H1 (cell line): Measurements from ENCODE around the gene TRABD2B. TPM values are rescaled to one million over a fixed set of nuclear protein-coding genes. Genes with fewer than 3 reads are reported as not detected.

Experiments used
- BRCA1 ChIP-seq: IDR thresholded peaks from 2 replicates; pipeline ENCODE4 v1.6.1; 2012; ENCODE audit warnings: low read depth, low read length, improper control_type of control experiment
- PHF8 ChIP-seq: fragments of 200-600 bp; sonication (generic); conservative IDR thresholded peaks from 2 replicates; pipeline ENCODE4 v1.7.1; 2012; ENCODE audit warnings: low read depth, mild to moderate bottlenecking, inconsistent platforms, low read length, moderate library complexity
- TBP ChIP-seq: IDR thresholded peaks from 2 replicates; pipeline ENCODE4 v1.6.1; 2011; ENCODE audit warnings: low read depth, low read length, improper control_type of control experiment
- ZNF274 ChIP-seq: IDR thresholded peaks from 2 replicates; pipeline ENCODE4 v1.7.0; 2012; ENCODE audit warnings: low read length, borderline replicate concordance; ENCODE audit errors: extremely low read depth
- polyA plus RNA-seq, 7 experiments: library from polyadenylated mRNA; depleted of rRNA in 3 of 7; stranded (reverse) in 5 of 7; unstranded in 2 of 7; fragments of >200 nt in 5 of 7; fragments of 200-250 nt in 2 of 7; gene quantifications; 1 replicate in 5 of 7; 2 replicates in 1 of 7; 4 replicates in 1 of 7; pipeline versions ENCODE4 v1.2.1 to v1.2.3, GENCODE V29; 2011 to 2013; ENCODE audit warnings: missing spikeins in 2 of 7, mixed read lengths in 2 of 7
- total RNA-seq: library from RNA; stranded (reverse); fragmentation: NEBNext Ultra II Directional; extraction: Animal tissue kit (Norgen Biotek cat#: 25700); gene quantifications from 2 replicates; pipeline ENCODE4 v1.2.1, GENCODE V29; 2021
- TF ChIP-seq, protein P1 (sequence below): fragments of 300-600 bp; sonication (generic); IDR thresholded peaks from 2 replicates; pipeline ENCODE4 v1.7.1; 2012; ENCODE audit warnings: low read length, moderate library complexity, mild to moderate bottlenecking, inconsistent platforms; ENCODE audit not compliant: insufficient replicate concordance

TRABD2B gene
- total and polyA plus RNA-seq, 2 of the 8 experiments (the other 6 are each of a cell fraction or from before 2014, with no cell fraction given) = 0.95 to 3.4 TPM

DNA sequence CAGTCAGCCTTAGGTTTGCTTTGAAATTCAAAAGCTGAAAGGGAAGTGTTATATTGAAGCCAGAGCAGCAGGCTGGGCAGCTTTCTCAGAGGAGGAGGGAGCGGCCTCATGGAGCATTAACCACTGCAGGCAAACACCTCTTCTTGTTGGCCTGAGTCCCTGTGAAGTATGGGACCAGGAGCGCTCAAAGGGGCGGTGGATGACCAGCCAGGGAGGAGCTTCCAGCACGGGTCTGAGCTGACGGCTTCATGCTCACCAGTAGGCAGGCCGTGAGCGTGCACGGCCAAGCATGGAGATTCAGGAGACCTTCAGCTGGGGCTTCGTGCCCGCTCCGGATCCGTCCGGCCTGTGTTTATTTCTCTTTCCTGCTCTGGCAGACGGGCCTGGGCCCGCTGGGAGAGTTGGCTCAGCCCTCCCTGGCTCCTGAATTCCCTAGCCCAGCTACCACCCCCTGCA lies 245.2 kb downstream of the TRABD2B start (continued):
- TF ChIP-seq, protein P1, sequence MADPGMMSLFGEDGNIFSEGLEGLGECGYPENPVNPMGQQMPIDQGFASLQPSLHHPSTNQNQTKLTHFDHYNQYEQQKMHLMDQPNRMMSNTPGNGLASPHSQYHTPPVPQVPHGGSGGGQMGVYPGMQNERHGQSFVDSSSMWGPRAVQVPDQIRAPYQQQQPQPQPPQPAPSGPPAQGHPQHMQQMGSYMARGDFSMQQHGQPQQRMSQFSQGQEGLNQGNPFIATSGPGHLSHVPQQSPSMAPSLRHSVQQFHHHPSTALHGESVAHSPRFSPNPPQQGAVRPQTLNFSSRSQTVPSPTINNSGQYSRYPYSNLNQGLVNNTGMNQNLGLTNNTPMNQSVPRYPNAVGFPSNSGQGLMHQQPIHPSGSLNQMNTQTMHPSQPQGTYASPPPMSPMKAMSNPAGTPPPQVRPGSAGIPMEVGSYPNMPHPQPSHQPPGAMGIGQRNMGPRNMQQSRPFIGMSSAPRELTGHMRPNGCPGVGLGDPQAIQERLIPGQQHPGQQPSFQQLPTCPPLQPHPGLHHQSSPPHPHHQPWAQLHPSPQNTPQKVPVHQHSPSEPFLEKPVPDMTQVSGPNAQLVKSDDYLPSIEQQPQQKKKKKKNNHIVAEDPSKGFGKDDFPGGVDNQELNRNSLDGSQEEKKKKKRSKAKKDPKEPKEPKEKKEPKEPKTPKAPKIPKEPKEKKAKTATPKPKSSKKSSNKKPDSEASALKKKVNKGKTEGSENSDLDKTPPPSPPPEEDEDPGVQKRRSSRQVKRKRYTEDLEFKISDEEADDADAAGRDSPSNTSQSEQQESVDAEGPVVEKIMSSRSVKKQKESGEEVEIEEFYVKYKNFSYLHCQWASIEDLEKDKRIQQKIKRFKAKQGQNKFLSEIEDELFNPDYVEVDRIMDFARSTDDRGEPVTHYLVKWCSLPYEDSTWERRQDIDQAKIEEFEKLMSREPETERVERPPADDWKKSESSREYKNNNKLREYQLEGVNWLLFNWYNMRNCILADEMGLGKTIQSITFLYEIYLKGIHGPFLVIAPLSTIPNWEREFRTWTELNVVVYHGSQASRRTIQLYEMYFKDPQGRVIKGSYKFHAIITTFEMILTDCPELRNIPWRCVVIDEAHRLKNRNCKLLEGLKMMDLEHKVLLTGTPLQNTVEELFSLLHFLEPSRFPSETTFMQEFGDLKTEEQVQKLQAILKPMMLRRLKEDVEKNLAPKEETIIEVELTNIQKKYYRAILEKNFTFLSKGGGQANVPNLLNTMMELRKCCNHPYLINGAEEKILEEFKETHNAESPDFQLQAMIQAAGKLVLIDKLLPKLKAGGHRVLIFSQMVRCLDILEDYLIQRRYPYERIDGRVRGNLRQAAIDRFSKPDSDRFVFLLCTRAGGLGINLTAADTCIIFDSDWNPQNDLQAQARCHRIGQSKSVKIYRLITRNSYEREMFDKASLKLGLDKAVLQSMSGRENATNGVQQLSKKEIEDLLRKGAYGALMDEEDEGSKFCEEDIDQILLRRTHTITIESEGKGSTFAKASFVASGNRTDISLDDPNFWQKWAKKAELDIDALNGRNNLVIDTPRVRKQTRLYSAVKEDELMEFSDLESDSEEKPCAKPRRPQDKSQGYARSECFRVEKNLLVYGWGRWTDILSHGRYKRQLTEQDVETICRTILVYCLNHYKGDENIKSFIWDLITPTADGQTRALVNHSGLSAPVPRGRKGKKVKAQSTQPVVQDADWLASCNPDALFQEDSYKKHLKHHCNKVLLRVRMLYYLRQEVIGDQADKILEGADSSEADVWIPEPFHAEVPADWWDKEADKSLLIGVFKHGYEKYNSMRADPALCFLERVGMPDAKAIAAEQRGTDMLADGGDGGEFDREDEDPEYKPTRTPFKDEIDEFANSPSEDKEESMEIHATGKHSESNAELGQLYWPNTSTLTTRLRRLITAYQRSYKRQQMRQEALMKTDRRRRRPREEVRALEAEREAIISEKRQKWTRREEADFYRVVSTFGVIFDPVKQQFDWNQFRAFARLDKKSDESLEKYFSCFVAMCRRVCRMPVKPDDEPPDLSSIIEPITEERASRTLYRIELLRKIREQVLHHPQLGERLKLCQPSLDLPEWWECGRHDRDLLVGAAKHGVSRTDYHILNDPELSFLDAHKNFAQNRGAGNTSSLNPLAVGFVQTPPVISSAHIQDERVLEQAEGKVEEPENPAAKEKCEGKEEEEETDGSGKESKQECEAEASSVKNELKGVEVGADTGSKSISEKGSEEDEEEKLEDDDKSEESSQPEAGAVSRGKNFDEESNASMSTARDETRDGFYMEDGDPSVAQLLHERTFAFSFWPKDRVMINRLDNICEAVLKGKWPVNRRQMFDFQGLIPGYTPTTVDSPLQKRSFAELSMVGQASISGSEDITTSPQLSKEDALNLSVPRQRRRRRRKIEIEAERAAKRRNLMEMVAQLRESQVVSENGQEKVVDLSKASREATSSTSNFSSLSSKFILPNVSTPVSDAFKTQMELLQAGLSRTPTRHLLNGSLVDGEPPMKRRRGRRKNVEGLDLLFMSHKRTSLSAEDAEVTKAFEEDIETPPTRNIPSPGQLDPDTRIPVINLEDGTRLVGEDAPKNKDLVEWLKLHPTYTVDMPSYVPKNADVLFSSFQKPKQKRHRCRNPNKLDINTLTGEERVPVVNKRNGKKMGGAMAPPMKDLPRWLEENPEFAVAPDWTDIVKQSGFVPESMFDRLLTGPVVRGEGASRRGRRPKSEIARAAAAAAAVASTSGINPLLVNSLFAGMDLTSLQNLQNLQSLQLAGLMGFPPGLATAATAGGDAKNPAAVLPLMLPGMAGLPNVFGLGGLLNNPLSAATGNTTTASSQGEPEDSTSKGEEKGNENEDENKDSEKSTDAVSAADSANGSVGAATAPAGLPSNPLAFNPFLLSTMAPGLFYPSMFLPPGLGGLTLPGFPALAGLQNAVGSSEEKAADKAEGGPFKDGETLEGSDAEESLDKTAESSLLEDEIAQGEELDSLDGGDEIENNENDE = no peak
- no peak for TF ChIP-seq ZNF274
- no peak for TF ChIP-seq TBP
- no peak for TF ChIP-seq BRCA1
- TF ChIP-seq PHF8 = no peak
